SU-DHL-6 (cell line): ENCODE results near the gene MED7.
A peak's percentile ranks its signal among the peaks of the same experiment; 100 is the strongest.

ENCODE experiments used
- H2AFZ ChIP-seq: fragments of 200-600 bp; sonication (generic); 2 replicates; pipeline ENCODE4 v1.6.1; 2014; ENCODE audit warnings: low read depth, mild to moderate bottlenecking, moderate library complexity, mixed read lengths, antibody characterized with exemption, low read length; ENCODE audit not compliant: severe bottlenecking
- H3F3A ChIP-seq: fragments of 200-600 bp; shearing (Covaris generic); 2 replicates; pipeline ENCODE4 v1.6.0; 2016; ENCODE audit warnings: antibody characterized with exemption, mild to moderate bottlenecking; ENCODE audit not compliant: insufficient read depth
- H3K27ac ChIP-seq: fragments of 200-600 bp; sonication (generic); 2 replicates; pipeline ENCODE4 v1.5.1; 2016; ENCODE audit warnings: low read depth, mild to moderate bottlenecking, low read length, moderate library complexity, mixed read lengths
- H3K27me3 ChIP-seq: fragments of 200-600 bp; sonication (generic), shearing (Covaris generic); 2 replicates; pipeline ENCODE4 v1.6.0; 2014; ENCODE audit warnings: mild to moderate bottlenecking, low read length
- H3K36me3 ChIP-seq: fragments of 200-600 bp; sonication (generic); 2 replicates; pipeline ENCODE4 v1.6.1; 2014; ENCODE audit warnings: mild to moderate bottlenecking, low read length, mixed read lengths
- H3K4me2 ChIP-seq: fragments of 300-600, 200-600 bp; shearing (Covaris generic), sonication (generic); 2 replicates; pipeline ENCODE4 v1.6.0; 2014; ENCODE audit warnings: low read length, low read depth, mild to moderate bottlenecking; ENCODE audit not compliant: poor library complexity, severe bottlenecking
- H3K4me3 ChIP-seq: fragments of 200-600 bp; sonication (generic); 2 replicates; pipeline ENCODE4 v1.5.1; 2014; ENCODE audit warnings: antibody characterized with exemption, low read length, mild to moderate bottlenecking, mixed read lengths; ENCODE audit not compliant: insufficient read depth, poor library complexity, severe bottlenecking
- H3K79me2 ChIP-seq: fragments of 200-600 bp; sonication (generic); 2 replicates; pipeline ENCODE4 v1.6.1; 2014; ENCODE audit warnings: mild to moderate bottlenecking, low read length, moderate library complexity; ENCODE audit not compliant: insufficient read depth
- H3K9ac ChIP-seq: fragments of 200-600 bp; sonication (generic); 2 replicates; pipeline ENCODE4 v1.7.0; 2014; ENCODE audit warnings: mild to moderate bottlenecking, low read length
- H3K9me2 ChIP-seq: fragments of 200-600 bp; sonication (generic); replicated peaks from 2 replicates; pipeline ENCODE4 v1.6.1; 2014; ENCODE audit warnings: low read length; ENCODE audit not compliant: insufficient read depth
- H3K9me3 ChIP-seq: fragments of 200-600 bp; sonication (generic); 2 replicates; pipeline ENCODE4 v1.6.1; 2014; ENCODE audit warnings: low read length, mixed read lengths; ENCODE audit not compliant: insufficient read depth
- H4K20me1 ChIP-seq: fragments of 200-600 bp; sonication (generic); 2 replicates; pipeline ENCODE4 v1.6.1; 2014; ENCODE audit warnings: low read depth, mild to moderate bottlenecking, antibody characterized with exemption, low read length, moderate library complexity, mixed read lengths
- CTCF ChIP-seq: fragments of 200-600 bp; sonication (generic); IDR thresholded peaks from one replicate; pipeline ENCODE4 v1.5.1; 2017; ENCODE audit warnings: antibody characterized with exemption, mild to moderate bottlenecking, low read length, moderate library complexity; ENCODE audit not compliant: insufficient read depth, poor library complexity, severe bottlenecking
- EZH2phosphoT487 ChIP-seq: fragments of 200-600 bp; sonication (generic), shearing (Covaris generic); conservative IDR thresholded peaks from 2 replicates; pipeline ENCODE4 v1.6.1; 2018; ENCODE audit warnings: mild to moderate bottlenecking, antibody characterized with exemption, low read length, moderate library complexity, mixed read lengths

Gene MED7

GRCh38 chr5:157150995-157151394, 8.3 kb upstream of the MED7 start:
- Histone ChIP-seq H3F3A (no peaks in the 10 kb centered on the region), H3K9me2 (no peaks in the 10 kb centered on the region), H3K79me2 (no peaks in the 10 kb centered on the region), H3K9me3 (no peaks in the 10 kb centered on the region), H3K27me3 (no peaks in the 10 kb centered on the region), H3K36me3 (no peaks in the 10 kb centered on the region), H4K20me1 (no peaks in the 10 kb centered on the region), H3K27ac (no peak overlapping the region), H2AFZ (no peak overlapping the region), H3K4me3 (no peak overlapping the region), H3K4me2 (no peak overlapping the region), H3K9ac (no peak overlapping the region)
- TF ChIP-seq EZH2phosphoT487 (no peak), CTCF (no peak)

GRCh38 chr5:157148734-157149615, 6.3 kb upstream of the MED7 start:
- Histone ChIP-seq H3K27me3 (no peaks in the 10 kb centered on the region), H3K9me3 (no peaks in the 10 kb centered on the region), H3K36me3 (no peaks in the 10 kb centered on the region), H4K20me1 (no peaks in the 10 kb centered on the region), H2AFZ (no peak overlapping the region), H3K27ac (no peak overlapping the region), H3K9ac (no peak overlapping the region), H3K4me2 (no peak overlapping the region), H3K9me2 (no peaks in the 10 kb centered on the region), H3K4me3 (no peak overlapping the region), H3F3A (0 out of 2 replicates have a peak, but pooled peaks cover 5% of the 10 kb centered on the region), H3K79me2 (no peaks in the 10 kb centered on the region)
- TF ChIP-seq EZH2phosphoT487 = no peak
- TF ChIP-seq CTCF = peak; percentile 88

GRCh38 chr5:157143127-157143971, 684 bp upstream of the MED7 start:
- TF ChIP-seq EZH2phosphoT487 = no peak
- no peak for TF ChIP-seq CTCF
- H2AFZ ChIP-seq = peak overlapping the region; percentile 90
- peaks cover 35% of the 10 kb centered on the region for H3K79me2 ChIP-seq
- H3K36me3 ChIP-seq = peaks cover 3% of the 10 kb centered on the region; the same call in 1 of the 2 replicates
- peak overlapping the region; percentile 86 for H3K4me2 ChIP-seq
- no peaks in the 10 kb centered on the region for H3K9me2 ChIP-seq
- H4K20me1 ChIP-seq = no peaks in the 10 kb centered on the region
- peak overlapping the region; percentile 79 for H3K4me3 ChIP-seq
- H3K9me3 ChIP-seq = no peaks in the 10 kb centered on the region
- H3F3A ChIP-seq = 0 out of 2 replicates have a peak, but pooled peaks cover 5% of the 10 kb centered on the region
- peak overlapping the region; percentile 86 for H3K9ac ChIP-seq
- H3K27ac ChIP-seq = peak overlapping the region; percentile 66
- no peaks in the 10 kb centered on the region for H3K27me3 ChIP-seq
